Kidney glomerular epithelial cell (primary cell): Measurements from ENCODE around the gene RANBP10.

Experiments
- DNase-seq: peaks from one replicate; lab custom pipeline; 2025; lab: John Stamatoyannopoulos, UW

Gene RANBP10

GRCh38 chr16:67741118-67741517 lies 65.2 kb downstream of the RANBP10 start:
- DNase-seq: no peak

- no peak for DNase-seq
These were observed 66.0 kb downstream of the RANBP10 start for GRCh38 chr16:67740391-67740790.

- no peak for DNase-seq
These were observed 69.5 kb downstream of the RANBP10 start for GRCh38 chr16:67736858-67737257.

DNA sequence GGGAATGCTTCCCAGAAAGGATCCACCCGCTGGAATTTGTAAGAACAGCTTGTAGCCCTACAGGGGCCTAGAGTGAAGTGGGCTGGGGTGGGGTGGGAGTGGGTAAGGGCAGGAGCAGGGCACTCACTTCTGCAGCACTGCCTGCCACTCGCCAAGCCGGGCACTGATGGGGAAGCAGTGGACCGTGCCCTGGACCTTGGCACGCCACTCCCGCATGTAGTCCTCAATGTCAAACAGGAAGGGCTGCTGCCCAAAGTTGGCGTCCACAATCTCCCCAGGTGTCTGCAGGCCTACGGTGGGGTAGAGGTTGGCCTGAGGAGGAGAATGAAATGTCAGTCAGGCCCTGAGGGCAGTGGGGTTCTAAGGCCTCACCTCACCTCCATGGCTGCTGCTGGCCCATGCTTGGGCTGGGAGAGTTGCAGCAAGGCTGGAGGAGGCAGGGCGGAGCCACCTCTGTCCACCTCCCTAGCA lies 71.6 kb downstream of the RANBP10 start:
- DNase-seq: no peak

DNA sequence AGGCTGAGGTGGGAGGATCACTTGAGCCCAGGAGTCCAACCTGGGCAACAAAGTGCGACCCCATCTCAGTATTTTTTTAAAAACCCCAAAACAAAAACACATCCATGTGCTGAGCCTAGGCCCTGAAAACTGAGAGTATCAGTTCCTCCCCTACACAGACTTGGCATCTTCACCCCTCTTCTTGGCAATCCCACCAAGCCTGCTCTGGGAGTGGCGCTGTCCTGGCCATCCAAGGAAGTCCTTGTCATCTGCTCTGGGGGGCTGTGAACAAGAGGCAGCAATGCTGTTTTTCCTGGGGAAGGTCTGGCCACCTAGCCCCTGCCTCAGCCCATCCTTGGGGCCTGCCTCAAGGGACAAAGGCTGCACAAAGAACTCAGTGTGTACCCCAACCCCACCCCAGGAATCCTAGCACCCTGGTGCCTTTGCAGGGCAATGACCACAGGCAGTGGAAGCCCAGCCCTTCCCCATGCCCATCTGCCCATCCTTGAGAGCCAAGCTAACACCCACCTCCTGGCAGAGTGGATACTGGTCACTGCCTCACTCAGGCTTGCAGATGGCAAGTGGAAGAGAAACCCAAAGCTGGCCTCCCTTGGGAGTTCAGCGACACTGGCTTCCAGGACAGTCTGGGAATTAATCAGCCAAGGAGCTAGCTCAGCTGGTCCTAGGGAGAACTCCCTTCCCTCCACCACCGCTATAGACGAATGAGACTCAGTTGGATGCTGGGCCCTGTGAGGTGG lies 72.5 kb downstream of the RANBP10 start:
- DNase-seq: no peak

DNA sequence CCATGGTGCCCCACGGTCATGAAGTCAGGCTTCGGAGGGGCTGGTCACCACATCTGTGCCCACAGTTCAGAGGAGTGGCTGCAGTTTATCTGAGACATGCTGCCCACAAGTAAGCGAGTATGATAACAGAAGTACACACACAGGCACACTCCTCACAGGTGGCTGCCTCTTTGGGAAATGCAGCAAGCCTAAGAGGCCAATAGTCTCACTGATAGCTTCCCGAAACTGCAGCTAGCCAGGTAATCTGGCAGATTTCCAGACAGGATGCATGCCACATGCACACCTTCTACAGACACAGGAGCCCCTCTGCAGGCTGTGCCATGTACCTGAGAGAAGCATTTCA lies 74.6 kb downstream of the RANBP10 start:
- DNase-seq: no peak

DNA sequence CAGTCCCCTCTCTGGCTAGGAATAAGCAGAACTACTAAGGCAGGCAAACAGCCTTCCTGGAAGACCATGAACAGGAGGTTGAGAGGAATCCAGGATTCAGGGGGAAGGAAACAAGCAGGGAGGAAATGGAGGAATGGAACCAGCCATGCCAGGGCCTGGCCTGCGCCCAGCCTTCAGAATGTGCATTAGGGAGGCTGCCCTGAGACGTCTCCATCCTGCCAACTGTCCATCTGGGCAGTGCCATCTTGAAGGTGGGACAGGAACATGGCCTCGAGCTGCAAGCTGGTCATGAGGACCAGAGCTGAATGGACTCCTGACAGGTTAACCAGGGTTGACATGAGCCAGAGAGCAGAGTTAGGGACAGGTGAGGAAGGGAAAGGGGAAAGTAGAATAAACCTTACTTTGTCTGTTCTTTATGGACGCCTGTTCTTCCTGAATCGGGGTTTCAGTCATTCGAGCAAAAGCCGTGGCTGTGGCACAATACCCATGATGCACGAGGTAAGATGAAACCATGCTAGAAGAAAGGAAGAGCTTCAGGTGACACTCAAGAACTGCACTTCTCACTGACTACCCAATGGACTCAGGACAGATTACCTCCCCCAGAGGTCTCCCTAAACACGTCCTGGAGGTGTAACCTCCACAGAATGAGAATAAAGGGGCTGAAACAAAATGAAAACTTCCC lies 75.1 kb downstream of the RANBP10 start:
- DNase-seq: no peak

DNA sequence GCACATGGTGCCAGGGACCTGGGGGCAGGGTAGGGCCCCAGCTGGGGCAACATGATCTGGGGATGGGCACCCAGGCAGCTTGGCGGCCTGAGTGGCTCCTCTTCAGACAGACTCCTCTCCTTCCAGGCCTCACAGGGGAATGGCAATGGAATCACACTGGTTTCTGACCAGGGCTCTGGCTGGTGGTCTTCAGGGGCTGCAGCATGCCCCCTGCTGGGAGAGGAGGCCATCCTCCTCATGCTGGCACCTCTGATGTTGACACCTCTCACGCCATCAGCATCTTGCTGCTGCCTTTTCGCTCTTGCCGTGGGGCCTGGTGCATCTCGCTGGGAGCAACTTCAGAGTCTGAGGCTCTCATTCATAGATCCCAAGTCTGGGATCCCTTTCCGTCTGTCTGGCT lies 76.0 kb downstream of the RANBP10 start:
- DNase-seq: no peak

GRCh38 chr16:67729636-67730248 lies 76.6 kb downstream of the RANBP10 start:
- no peak for DNase-seq

- DNase-seq: no peak
These were observed 78.6 kb downstream of the RANBP10 start for GRCh38 chr16:67727521-67728485.

GRCh38 chr16:67726106-67727034 lies 80.0 kb downstream of the RANBP10 start:
- no peak for DNase-seq

GRCh38 chr16:67723911-67724305 lies 82.5 kb downstream of the RANBP10 start:
- DNase-seq: no peak

DNA sequence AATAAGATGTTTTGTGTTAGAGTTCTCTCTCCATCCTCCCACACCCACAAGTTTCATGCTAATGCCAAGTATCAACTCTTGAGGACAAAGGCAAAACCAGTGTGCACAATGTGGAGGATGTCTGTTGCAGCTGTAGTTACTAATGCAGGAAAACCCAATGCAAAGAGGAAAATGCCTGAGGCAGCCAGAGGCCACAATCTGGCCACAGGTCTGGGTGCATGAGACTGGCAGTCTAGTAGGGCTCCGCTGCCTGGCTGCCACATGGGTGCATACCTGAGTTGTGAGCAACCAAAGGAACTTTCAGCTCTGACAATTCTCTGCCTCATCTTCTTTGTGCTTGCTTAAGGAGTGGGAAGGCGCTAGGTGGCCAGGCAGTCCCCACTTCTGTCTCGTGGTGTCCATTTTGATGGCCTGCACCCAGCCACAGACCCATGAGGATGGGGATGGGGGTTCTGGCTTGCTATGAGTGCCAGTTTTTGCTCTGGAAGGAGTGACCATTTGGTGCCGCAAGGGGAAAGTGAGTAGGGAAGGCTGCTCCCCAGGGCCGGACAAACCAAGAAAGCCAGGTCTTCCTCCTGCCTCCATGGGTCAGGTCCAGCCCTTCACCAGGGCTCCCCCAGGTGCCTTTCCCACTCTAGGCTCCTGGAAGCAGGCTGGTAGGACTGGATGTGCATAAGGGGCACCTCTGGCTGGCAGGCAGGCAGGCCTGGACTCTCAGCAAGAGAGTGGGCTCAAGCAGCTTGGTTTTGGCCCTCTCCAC lies 83.0 kb downstream of the RANBP10 start:
- peak; percentile 80 for DNase-seq

DNA sequence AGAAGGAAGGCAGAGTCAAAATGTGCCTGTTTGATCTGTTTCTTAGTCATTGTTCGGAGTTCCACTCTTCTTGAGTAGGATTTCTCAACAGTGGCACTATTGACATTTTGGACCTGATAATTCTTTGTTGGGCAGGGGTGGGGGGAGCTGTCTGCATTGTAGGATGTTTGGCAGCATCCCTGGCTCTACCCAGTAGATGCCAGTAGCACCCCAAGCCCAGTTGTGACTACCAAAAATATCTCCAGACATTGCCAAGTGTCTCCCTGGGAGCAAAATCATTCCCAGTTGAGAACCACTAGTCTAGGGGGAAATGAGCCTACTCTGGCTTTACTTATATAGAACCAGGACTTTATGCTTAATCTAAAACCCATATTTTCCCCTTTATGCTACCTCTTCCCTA lies 86.1 kb downstream of the RANBP10 start:
- DNase-seq: no peak

DNA sequence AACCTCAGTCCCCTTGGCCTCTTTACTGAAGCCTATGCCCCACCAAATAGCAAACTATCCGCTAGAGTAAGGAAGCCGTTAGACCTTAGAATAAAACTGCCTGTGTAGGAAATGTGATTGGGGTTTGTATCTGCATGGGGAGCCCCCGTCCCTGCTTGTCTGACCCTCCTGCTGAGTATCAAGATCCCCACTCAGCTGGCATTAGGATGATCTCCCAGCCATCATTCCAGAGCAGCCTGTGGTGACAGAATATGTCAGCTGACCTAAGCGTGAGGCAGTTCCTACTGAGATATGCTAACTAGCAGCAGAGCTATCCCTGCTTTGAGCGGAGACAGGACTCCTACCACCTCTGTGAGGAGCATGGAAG lies 86.6 kb downstream of the RANBP10 start:
- peak; percentile 27 for DNase-seq

- peak; percentile 86 for DNase-seq
These were observed 87.1 kb downstream of the RANBP10 start, which contains the start of gene GFOD2 for GRCh38 chr16:67719048-67719777. Gene GFOD2 (minus strand): TSS chr16:67719316. CDS start chr16:67685715, 33,601 bp downstream.

DNA sequence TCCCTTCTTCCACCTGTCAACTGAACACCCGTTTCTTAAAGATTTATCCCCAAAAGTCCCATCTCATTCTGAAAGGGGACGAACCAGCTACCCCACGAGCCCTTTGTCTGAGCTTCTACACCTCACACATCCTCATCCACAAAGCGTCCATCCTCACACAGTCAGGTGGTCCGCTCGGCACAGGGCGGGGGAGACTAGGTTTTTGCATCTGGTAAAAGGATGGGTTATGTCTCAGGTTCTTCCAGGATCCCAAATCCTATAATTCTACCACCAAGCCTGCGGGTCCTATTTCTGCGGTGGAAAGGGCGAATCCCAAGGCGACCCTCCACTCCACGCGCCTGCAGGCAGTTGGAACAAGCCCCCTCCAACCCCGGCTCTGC lies 87.7 kb downstream of the RANBP10 start:
- DNase-seq: no peak

DNA sequence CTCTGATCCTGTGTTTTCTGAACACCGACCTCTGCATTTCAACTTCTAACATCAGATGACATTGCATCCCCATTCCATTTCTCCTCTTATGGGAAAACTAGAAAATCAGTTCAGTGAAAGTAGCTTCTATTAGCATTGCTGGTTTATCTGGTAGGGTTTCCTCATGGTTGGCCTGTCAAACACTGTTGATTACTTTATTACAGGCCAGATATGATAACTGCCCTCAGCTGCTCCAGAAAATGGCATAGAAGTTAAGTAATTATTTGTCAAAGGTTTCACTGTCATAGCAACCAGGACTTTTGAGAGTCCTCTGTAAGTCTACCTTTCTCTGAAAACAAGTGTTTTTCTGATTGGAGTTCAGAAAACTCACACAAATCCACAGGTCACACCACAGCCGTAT lies 90.3 kb downstream of the RANBP10 start:
- DNase-seq: no peak

DNA sequence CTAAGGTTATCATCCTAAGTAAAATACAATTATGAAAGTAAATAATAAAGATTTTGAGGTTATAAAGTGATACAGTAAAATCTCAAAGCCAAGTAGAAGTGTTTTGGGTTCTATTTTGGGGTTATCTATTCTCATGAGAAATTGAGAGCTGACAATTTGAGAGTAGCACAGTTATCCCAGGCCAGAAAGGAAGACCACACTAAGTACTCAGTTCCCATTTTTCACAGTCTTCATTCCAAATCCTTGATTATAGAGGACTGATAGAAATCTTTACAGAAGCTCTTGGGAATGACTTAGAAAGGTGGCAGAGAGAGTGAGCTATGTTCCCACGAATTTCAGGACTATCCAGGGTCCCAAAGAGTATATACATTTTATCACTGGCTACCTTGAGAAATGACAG lies 91.8 kb downstream of the RANBP10 start:
- no peak for DNase-seq
